Retinal pigment epithelial cell (primary cell): ENCODE results near the gene PPM1A.

Experiments
- DNase-seq: peaks from one replicate; pipeline ENCODE4 v3.0.0-alpha.2; 2010; ENCODE audit warnings: low read depth
- H3K4me3 ChIP-seq: 2 replicates; pipeline ENCODE4 v1.5.1; 2011; ENCODE audit warnings: mild to moderate bottlenecking, low read length, control low read depth, moderate library complexity
- TF ChIP-seq, protein P1 (sequence below): conservative IDR thresholded peaks from 2 replicates; pipeline ENCODE4 v1.5.1; 2011; ENCODE audit warnings: low read depth, low read length, control low read depth, inconsistent platforms

Gene PPM1A

DNA sequence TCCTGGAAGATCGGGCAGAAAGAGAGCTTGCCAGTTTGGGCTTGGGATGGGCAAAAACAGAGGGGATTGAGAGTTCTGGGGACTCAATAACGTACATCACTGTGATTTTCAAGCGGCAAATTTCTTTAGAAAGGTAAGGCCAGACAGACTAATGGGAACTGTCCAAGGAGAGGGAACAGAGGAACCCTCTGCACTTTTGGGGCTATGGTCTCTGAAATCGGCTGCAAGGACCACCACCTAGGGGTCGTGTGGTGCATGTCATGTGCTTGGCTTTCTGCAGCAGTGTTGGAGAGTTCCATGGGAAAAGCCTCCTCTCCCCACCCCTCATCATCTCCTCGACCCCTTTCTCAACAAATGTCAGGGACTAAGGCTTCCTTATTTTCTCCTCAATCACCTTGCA is 79.6 kb downstream of the PPM1A start:
- no peak overlapping the region for H3K4me3 ChIP-seq
- no peak for DNase-seq
- TF ChIP-seq, protein P1, sequence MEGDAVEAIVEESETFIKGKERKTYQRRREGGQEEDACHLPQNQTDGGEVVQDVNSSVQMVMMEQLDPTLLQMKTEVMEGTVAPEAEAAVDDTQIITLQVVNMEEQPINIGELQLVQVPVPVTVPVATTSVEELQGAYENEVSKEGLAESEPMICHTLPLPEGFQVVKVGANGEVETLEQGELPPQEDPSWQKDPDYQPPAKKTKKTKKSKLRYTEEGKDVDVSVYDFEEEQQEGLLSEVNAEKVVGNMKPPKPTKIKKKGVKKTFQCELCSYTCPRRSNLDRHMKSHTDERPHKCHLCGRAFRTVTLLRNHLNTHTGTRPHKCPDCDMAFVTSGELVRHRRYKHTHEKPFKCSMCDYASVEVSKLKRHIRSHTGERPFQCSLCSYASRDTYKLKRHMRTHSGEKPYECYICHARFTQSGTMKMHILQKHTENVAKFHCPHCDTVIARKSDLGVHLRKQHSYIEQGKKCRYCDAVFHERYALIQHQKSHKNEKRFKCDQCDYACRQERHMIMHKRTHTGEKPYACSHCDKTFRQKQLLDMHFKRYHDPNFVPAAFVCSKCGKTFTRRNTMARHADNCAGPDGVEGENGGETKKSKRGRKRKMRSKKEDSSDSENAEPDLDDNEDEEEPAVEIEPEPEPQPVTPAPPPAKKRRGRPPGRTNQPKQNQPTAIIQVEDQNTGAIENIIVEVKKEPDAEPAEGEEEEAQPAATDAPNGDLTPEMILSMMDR: no peak

DNA sequence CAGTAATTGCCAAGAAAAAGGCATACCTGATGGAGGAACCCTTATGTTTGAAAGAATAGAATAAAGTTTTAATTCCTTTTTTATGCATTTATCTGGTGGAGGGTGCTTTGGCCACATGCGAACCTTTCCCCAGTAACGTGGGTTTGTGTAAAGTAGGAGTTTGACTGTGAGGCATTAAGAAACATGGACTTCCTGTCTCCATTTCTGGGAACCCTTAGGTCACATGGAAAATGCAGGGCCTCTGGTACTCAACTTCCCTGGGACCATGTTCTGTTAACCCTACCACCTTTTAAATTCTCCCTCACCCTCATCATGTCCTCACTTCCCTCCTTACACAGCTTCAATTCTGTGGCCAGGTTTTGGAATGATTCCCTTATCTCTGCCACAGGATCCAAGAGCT is 80.3 kb downstream of the PPM1A start:
- TF ChIP-seq, protein P1: no peak
- DNase-seq: no peak
- no peak overlapping the region for H3K4me3 ChIP-seq

DNA sequence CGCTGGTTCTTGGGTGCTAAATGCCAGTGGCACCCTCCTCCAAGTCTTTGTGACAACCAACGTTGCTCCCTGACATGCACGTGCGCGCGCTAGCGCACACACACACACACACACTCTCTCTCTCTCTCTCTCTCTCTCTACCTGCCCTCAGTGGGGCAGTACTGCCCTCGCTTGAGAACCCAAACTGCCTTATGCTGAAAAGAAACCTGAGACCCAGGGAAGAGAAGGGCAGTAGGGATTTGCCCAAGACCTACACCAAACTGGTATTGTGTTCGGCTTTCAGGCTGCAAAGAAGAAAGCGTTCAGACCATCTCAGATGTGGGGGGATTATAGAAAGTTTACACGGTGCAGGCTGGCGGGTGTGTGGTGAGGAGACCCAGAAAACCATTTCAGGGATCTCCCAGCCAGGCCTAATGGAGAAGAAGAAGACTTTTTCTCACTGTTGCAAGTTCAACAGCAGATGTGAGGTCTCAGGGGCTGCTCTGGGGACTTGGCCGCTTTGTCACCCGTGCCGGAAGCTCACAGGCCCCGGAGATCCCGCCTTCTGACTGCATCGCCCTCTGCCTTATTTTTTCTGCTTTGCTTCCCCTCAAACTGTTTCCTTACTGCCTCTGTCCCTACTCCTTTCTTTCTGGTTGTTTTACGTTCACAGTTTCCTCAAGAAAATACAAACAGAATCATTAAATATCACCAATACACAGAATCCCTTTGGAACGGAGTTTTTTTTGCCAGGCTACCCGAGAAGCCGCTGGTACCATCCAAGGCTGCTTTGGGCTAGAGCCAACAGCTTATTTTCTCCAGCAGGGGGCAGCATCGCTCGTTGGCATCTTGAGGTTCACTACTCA is 82.4 kb downstream of the PPM1A start:
- peak overlapping the region; percentile 58 for H3K4me3 ChIP-seq
- TF ChIP-seq, protein P1: peak; percentile 87
- DNase-seq: no peak

DNA sequence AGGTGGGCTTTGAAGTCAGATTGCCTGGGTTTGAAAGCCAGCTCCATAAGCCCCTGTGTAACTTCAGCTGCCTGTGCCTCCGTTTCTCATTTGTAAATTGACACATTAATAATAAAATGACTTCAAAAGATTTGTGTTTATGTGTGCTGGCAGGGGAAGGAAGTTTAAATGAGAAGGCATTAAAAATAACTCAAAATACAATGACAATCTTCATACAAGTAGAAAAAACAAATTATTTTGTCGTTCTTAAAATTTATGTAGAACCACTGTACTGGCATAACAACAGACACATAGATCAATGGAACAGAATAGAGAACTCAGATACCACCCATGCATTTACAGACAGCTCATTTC is 83.0 kb downstream of the PPM1A start:
- H3K4me3 ChIP-seq: no peak overlapping the region
- TF ChIP-seq, protein P1: no peak
- DNase-seq: no peak

DNA sequence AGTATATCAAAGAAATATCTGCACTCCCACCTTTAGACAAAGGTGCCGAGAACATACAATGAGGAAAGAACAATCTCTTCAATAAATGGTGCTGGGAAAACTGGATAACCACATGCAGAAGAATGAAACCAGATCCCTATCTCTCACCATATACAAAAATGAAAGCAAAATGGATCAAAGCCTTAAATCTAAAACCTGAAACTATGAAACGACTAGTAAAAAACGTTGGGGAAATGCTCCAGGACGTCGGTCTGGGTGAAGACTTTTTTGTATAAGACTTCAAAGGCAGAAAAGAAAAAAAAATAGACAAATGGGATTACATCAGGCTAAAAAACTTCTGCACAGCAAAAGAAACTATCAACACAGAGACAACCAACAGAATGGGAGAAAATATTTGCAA is 83.8 kb downstream of the PPM1A start:
- H3K4me3 ChIP-seq: no peak overlapping the region
- DNase-seq: no peak
- TF ChIP-seq, protein P1: no peak

DNA sequence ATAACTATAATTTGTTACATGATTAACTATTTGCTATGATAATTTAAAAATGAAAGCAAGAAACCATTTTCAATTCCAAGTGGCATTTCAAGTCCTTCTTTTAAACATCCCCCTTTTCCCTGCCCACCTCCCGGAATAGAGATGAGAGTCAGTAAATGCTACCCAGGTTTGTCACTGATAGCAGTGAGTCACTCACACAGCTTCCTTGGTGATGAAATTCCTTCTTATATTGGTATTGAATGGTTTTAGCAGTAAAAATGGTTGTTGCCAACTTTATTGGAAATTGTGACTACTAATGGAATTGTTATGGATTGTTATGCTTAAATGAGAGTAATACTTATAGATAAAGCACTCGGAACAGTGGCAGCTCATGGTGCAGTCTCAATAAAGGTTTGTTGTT is 90.5 kb downstream of the PPM1A start:
- TF ChIP-seq, protein P1: no peak
- no peak overlapping the region for H3K4me3 ChIP-seq
- no peak for DNase-seq

DNA sequence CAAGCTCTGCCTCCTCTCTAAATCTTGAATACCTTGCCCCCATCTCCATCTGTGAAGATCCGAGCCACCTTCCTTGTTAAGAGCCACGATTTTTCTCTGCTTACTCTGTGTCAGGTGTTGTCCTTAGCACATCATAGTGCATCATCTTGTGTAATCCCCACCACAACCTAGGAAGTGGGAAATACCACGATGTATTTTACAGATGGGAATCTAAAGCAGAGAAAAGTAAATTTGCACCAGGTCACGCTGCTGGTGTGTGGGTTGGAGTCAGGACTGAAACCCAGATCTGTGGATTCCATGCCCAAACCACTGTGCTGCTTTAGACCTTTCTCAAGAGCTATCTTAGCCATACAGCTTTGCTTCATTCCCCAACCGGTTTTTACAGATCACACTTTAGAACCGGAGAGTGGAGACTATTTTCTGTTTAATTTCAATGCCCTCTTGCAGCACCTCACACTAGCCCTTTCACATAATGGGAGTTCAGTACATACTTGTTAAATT is 94.6 kb downstream of the PPM1A start:
- no peak overlapping the region for H3K4me3 ChIP-seq

More for the DNA sequence above, 94.6 kb downstream of the PPM1A start:
- no peak for DNase-seq
- TF ChIP-seq, protein P1: no peak
